ENCODE data around the gene C1orf56.
A peak's percentile ranks its signal among the peaks of the same experiment; 100 is the strongest.

Gene C1orf56

GRCh38 chr1:151026460-151026859, 21.1 kb upstream of the C1orf56 start:
- peaks cover 8 to 9% of the 10 kb centered on the region in 2 experiments for H3K4me1 ChIP-seq (ENCODE audit: control insufficient read depth in 1 of 2, insufficient read depth in 1 of 2, low read depth in 1 of 2, low read length in 1 of 2)
- H3K27ac ChIP-seq = peak overlapping the region; percentile 29
- TF ChIP-seq, protein P1, sequence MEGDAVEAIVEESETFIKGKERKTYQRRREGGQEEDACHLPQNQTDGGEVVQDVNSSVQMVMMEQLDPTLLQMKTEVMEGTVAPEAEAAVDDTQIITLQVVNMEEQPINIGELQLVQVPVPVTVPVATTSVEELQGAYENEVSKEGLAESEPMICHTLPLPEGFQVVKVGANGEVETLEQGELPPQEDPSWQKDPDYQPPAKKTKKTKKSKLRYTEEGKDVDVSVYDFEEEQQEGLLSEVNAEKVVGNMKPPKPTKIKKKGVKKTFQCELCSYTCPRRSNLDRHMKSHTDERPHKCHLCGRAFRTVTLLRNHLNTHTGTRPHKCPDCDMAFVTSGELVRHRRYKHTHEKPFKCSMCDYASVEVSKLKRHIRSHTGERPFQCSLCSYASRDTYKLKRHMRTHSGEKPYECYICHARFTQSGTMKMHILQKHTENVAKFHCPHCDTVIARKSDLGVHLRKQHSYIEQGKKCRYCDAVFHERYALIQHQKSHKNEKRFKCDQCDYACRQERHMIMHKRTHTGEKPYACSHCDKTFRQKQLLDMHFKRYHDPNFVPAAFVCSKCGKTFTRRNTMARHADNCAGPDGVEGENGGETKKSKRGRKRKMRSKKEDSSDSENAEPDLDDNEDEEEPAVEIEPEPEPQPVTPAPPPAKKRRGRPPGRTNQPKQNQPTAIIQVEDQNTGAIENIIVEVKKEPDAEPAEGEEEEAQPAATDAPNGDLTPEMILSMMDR (IDR thresholded peaks at IDR 0.05) = no peak
- H3K27me3 ChIP-seq = no peaks in the 10 kb centered on the region
- peaks cover 49% of the 10 kb centered on the region for H3K36me3 ChIP-seq
- H3K4me3 ChIP-seq (ENCODE audit: low read depth in 1 of 2, low read length in 1 of 2) = no peak overlapping the region
- no peaks in the 10 kb centered on the region for H3K9me3 ChIP-seq

DNA sequence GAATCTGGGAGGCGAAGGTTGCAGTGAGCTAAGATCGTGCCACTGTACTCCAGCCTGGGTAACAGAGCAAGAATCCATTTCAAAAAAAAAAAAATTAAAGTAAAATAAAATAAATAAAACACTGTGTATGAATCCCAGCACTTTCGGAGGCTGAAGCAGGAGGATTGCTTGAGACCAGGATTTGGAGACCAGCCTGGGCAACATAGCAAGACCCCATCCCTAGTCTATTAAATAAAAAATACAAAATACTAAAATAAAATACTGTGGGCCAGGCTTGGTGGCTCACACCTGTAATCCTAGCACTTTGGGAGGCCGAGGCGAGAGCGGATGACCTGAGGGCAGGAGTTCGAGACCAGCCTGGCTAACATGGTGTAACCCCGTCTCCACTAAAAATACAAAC, 15.4 kb upstream of the C1orf56 start:
- no peaks in the 10 kb centered on the region for H3K27me3 ChIP-seq
- no peaks in the 10 kb centered on the region for H3K9me3 ChIP-seq
- H3K4me1 ChIP-seq (ENCODE audit: control insufficient read depth in 1 of 2, insufficient read depth in 1 of 2, low read depth in 1 of 2, low read length in 1 of 2) = no peaks in the 10 kb centered on the region
- no peak overlapping the region for H3K4me3 ChIP-seq (ENCODE audit: low read depth in 1 of 2, low read length in 1 of 2)
- TF ChIP-seq, protein P1 (IDR thresholded peaks at IDR 0.05) = no peak
- no peak overlapping the region for H3K27ac ChIP-seq
- H3K36me3 ChIP-seq = peaks cover 66% of the 10 kb centered on the region

- Histone ChIP-seq H3K9me3 (no peaks in the 10 kb centered on the region), H3K4me1 (ENCODE audit: control insufficient read depth in 1 of 2, insufficient read depth in 1 of 2, low read depth in 1 of 2, low read length in 1 of 2) (no peaks in the 10 kb centered on the region), H3K36me3 (peaks cover 39% of the 10 kb centered on the region), H3K4me3 (ENCODE audit: low read depth in 1 of 2, low read length in 1 of 2) (no peak overlapping the region), H3K27ac (no peak overlapping the region), H3K27me3 (no peaks in the 10 kb centered on the region)
- TF ChIP-seq, protein P1 (IDR thresholded peaks at IDR 0.05) = no peak
Measured at GRCh38 chr1:151035167-151035566, 12.4 kb upstream of the C1orf56 start.

GRCh38 chr1:151036356-151036755, 11.2 kb upstream of the C1orf56 start, which contains the start of gene BNIPL:
Gene BNIPL, plus strand, starts transcription at chr1:151036586. Its CDS starts 140 bp downstream, at chr1:151036726.
- H3K27me3 ChIP-seq = no peaks in the 10 kb centered on the region
- no peak within 1 kb of the TSS for H3K4me3 ChIP-seq (ENCODE audit: low read depth in 1 of 2, low read length in 1 of 2)
- TF ChIP-seq, protein P1 (IDR thresholded peaks at IDR 0.05) = no peak
- H3K4me1 ChIP-seq (ENCODE audit: control insufficient read depth in 1 of 2, insufficient read depth in 1 of 2, low read depth in 1 of 2, low read length in 1 of 2) = no peaks in the 10 kb centered on the region
- H3K27ac ChIP-seq = no peak within 1 kb of the TSS
- H3K9me3 ChIP-seq = no peaks in the 10 kb centered on the region
- peaks cover 29% of the 10 kb centered on the region for H3K36me3 ChIP-seq

DNA sequence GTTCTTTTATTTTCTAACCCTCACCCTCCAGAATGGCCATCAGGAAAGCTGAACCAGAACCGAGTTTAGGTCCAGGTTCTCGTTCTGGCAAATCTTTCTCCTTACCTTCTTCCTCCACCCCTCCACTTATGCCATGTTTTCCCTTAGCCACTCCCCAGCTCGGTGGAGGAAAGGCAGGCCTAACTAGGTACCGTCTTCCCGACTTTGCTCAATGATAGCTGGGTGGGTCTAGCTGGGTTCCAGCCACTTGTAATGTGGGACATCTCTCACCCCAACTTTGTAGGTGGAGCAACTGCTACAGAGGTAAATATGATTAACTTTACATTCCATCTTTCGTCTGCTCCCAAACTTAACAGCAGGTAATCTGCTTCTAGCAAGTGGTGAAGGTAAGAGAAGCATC, 10.5 kb upstream of the C1orf56 start:
- Histone ChIP-seq H3K4me3 (ENCODE audit: low read depth in 1 of 2, low read length in 1 of 2) (no peak overlapping the region), H3K27me3 (no peaks in the 10 kb centered on the region), H3K27ac (no peak overlapping the region), H3K4me1 (ENCODE audit: control insufficient read depth in 1 of 2, insufficient read depth in 1 of 2, low read depth in 1 of 2, low read length in 1 of 2) (no peaks in the 10 kb centered on the region), H3K36me3 (peaks cover 23% of the 10 kb centered on the region), H3K9me3 (no peaks in the 10 kb centered on the region)
- TF ChIP-seq, protein P1 (IDR thresholded peaks at IDR 0.05) = no peak

- TF ChIP-seq, protein P1 (IDR thresholded peaks at IDR 0.05) = no peak
- H3K9me3 ChIP-seq = no peaks in the 10 kb centered on the region
- H3K4me3 ChIP-seq (ENCODE audit: low read depth in 1 of 2, low read length in 1 of 2) = no peak overlapping the region
- no peak overlapping the region for H3K27ac ChIP-seq
- no peaks in the 10 kb centered on the region for H3K4me1 ChIP-seq (ENCODE audit: control insufficient read depth in 1 of 2, insufficient read depth in 1 of 2, low read depth in 1 of 2, low read length in 1 of 2)
- H3K36me3 ChIP-seq = peaks cover 8% of the 10 kb centered on the region
- H3K27me3 ChIP-seq = no peaks in the 10 kb centered on the region
Measured at GRCh38 chr1:151039521-151039920, 8.0 kb upstream of the C1orf56 start.

Measured in neutrophil (primary cell).